NT2/D1 (cell line): Measurements from ENCODE around the gene KLHL6.

Experiments
- DNase-seq: peaks from one replicate; pipeline ENCODE4 v3.0.0-alpha.2; 2011; ENCODE audit warnings: low read depth, low spot score
- H3K27me3 ChIP-seq: 2 replicates; pipeline ENCODE4 v1.6.0; 2011; ENCODE audit warnings: mild to moderate bottlenecking; ENCODE audit not compliant: insufficient read length, insufficient read depth
- H3K36me3 ChIP-seq: 2 replicates; pipeline ENCODE4 v1.6.1; 2011; ENCODE audit warnings: mild to moderate bottlenecking, low read length, mixed read lengths; ENCODE audit not compliant: insufficient read depth, insufficient read length
- H3K4me1 ChIP-seq: 2 replicates; pipeline ENCODE4 v1.5.1; 2011; ENCODE audit not compliant: insufficient read depth, insufficient read length
- H3K4me3 ChIP-seq: 2 replicates; pipeline ENCODE4 v1.5.1; 2011; ENCODE audit warnings: low read depth; ENCODE audit not compliant: insufficient read length
- H3K9ac ChIP-seq: 2 replicates; pipeline ENCODE4 v1.6.0; 2011; ENCODE audit warnings: low read depth; ENCODE audit not compliant: insufficient read length
- H3K9me3 ChIP-seq: 2 replicates; pipeline ENCODE4 v1.5.1; 2011; ENCODE audit warnings: mild to moderate bottlenecking, low read length; ENCODE audit not compliant: insufficient read depth
- SUZ12 ChIP-seq: IDR thresholded peaks from 2 replicates; pipeline ENCODE4 v1.6.1; 2011; ENCODE audit not compliant: insufficient read length, insufficient read depth; ENCODE audit errors: extremely low read depth
- YY1 ChIP-seq: IDR thresholded peaks from 2 replicates; pipeline ENCODE4 v1.6.1; 2011; ENCODE audit not compliant: insufficient read length, insufficient read depth
- ZNF274 ChIP-seq: IDR thresholded peaks from 2 replicates; pipeline ENCODE4 v1.6.1; 2011; ENCODE audit warnings: mild to moderate bottlenecking, low read depth, low read length

Gene KLHL6

DNA sequence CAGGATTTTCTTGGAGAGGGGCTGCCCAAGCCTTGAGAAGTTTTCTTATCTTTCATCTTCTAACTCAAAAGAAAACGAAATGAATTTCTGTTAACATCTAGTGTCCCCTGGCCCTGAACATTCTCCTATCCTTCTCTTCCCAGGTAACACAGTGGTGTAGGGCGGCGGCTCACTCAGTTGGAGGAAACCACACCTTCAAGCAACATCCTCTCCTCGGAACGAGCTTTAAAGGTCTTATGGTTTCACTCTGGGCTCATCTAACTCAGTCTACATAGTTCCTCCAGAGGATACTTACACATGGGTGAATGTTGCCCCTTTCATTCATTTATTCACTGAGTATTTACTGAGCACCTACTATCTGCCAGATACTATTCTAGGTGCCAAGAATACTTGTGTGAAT is 31.0 kb upstream of the KLHL6 start:
- Histone ChIP-seq H3K9ac (no peak overlapping the region), H3K27me3 (no peaks in the 10 kb centered on the region), H3K4me1 (peaks cover 13% of the 10 kb centered on the region), H3K36me3 (no peaks in the 10 kb centered on the region), H3K4me3 (no peak overlapping the region), H3K9me3 (no peaks in the 10 kb centered on the region)
- DNase-seq = no peak
- TF ChIP-seq YY1 (no peak), ZNF274 (no peak), SUZ12 (no peak)

GRCh38 chr3:183584914-183585280 is 29.4 kb upstream of the KLHL6 start:
- TF ChIP-seq SUZ12 (no peak), ZNF274 (no peak), YY1 (no peak)
- no peak overlapping the region for H3K4me3 ChIP-seq
- no peaks in the 10 kb centered on the region for H3K9me3 ChIP-seq
- no peak overlapping the region for H3K9ac ChIP-seq
- no peaks in the 10 kb centered on the region for H3K36me3 ChIP-seq
- DNase-seq = no peak
- H3K27me3 ChIP-seq = no peaks in the 10 kb centered on the region
- peaks cover 13% of the 10 kb centered on the region for H3K4me1 ChIP-seq

GRCh38 chr3:183584246-183584913 is 28.9 kb upstream of the KLHL6 start:
- no peaks in the 10 kb centered on the region for H3K9me3 ChIP-seq
- no peak overlapping the region for H3K4me3 ChIP-seq
- H3K36me3 ChIP-seq = no peaks in the 10 kb centered on the region
- DNase-seq = no peak
- H3K27me3 ChIP-seq = no peaks in the 10 kb centered on the region
- peaks cover 13% of the 10 kb centered on the region for H3K4me1 ChIP-seq
- H3K9ac ChIP-seq = no peak overlapping the region
- no peak for TF ChIP-seq YY1

DNA sequence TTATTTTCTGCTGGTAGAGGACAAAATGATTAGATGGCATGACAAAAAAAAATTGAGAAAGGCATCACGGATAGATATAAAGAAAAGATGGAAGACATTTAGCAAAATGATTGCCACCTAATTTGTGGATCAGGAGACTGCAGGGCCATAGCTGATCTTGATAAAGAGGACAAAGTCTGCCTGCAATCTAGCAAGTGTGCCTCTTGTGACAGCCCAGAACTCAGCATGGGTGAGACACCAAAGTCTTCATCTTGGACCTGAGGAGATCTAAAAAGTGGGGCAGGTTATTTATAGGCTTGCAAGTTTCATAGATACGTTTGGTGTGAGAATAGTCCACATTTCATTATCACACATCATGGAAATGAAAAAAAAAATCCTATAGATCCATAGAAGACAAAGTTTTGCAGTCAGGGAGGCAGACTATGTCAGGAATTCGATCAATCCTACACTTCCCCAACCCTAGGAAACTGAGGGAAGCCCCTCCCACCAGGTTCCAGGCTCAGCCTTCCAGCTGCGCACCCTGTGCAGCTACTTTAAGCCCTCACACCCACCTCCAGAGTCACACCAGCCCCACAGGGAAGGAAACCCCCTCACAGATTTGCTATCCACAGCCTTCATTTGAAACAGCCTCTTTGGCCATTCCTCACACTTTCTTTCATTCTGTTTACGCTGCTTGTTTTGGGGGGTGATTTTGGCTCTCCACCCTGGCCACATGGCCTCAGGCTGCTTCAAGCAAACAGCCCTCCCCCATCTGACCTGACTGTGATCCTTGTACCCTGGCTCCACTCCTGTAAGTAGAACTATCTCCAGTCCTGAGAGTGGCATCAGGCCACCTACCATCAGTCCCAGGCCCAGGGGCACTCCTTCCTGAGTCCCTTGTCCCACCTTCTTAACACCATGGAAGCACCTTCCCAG is 28.1 kb upstream of the KLHL6 start:
- H3K4me3 ChIP-seq = no peak overlapping the region
- no peaks in the 10 kb centered on the region for H3K9me3 ChIP-seq
- peaks cover 13% of the 10 kb centered on the region for H3K4me1 ChIP-seq
- H3K27me3 ChIP-seq = no peaks in the 10 kb centered on the region
- no peaks in the 10 kb centered on the region for H3K36me3 ChIP-seq
- DNase-seq = no peak
- H3K9ac ChIP-seq = peak overlapping the region; percentile 15
- TF ChIP-seq SUZ12 (no peak), YY1 (no peak), ZNF274 (no peak)

DNA sequence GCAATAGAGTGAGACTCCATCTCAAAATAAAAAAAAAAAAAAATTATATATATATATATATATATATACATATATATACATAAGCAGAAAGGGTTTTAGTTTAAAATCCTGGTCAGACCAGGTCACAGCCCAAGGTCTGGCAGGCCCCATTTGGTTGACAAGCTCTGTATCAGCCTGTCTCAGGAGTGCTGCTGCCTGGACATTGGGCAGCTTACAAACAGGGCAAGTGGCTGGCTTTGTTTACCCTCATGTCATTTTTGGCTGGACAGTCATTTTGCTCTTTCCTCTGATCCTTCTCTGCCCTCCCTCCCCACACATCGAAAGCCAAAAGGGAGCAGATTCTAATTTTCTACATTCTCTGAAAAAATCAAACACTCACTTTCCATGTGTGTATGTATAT is 26.7 kb upstream of the KLHL6 start:
- H3K4me3 ChIP-seq = no peak overlapping the region
- no peaks in the 10 kb centered on the region for H3K36me3 ChIP-seq
- no peak overlapping the region for H3K9ac ChIP-seq
- H3K27me3 ChIP-seq = no peaks in the 10 kb centered on the region
- peaks cover 13% of the 10 kb centered on the region for H3K4me1 ChIP-seq
- no peak for TF ChIP-seq ZNF274
- no peak for TF ChIP-seq SUZ12
- no peak for TF ChIP-seq YY1
- no peak for DNase-seq
- H3K9me3 ChIP-seq = no peaks in the 10 kb centered on the region

- no peak for TF ChIP-seq SUZ12
- TF ChIP-seq ZNF274 = no peak
- no peak for TF ChIP-seq YY1
Observed at GRCh38 chr3:183581496-183582155, 26.1 kb upstream of the KLHL6 start.

More at GRCh38 chr3:183581496-183582155, 26.1 kb upstream of the KLHL6 start:
- Histone ChIP-seq H3K27me3 (no peaks in the 10 kb centered on the region), H3K4me1 (peaks cover 13% of the 10 kb centered on the region), H3K36me3 (no peaks in the 10 kb centered on the region), H3K9ac (no peak overlapping the region), H3K9me3 (no peaks in the 10 kb centered on the region), H3K4me3 (no peak overlapping the region)
- no peak for DNase-seq
